Fibroblast of peridontal ligament (primary cell): ENCODE results near the gene SPDL1.

Experiments used
- DNase-seq: peaks from one replicate; pipeline ENCODE4 v3.0.0-alpha.2; 2010; ENCODE audit errors: extremely low read depth

The SPDL1 gene

DNA sequence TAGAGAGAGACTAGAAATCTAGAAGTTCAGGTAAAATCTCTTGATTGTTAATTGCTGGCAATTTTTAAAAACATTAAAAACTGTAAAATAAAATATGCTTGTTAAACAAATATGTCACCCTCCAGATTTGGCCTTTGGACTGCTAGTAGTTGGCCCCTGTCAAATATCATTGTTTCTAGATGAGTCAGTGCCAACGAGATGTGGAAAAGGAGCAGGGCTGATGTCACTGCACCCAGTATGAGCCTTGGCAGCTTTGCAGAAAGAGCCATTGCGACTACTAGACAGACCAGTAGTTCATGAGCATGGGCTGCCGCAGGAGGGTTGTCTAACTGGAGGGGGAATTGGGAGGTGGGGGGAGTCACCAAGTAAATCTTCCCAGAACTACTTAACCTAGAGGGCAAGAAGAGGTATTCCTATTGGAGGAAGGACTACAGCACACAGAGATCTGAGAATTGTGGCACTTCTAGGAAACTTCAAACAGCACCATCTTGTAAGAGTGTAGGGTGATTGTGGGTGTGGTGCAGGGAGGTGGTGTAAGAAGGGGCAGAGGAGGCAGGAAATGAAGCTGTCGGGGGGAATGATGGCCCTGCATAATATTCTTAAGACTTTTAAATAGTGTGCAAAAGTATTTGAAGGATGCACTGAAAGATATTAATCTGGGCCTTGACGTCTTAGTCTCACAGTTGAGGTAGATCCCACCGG lies 46.4 kb downstream of the SPDL1 start:
- DNase-seq: peak; percentile 86

DNA sequence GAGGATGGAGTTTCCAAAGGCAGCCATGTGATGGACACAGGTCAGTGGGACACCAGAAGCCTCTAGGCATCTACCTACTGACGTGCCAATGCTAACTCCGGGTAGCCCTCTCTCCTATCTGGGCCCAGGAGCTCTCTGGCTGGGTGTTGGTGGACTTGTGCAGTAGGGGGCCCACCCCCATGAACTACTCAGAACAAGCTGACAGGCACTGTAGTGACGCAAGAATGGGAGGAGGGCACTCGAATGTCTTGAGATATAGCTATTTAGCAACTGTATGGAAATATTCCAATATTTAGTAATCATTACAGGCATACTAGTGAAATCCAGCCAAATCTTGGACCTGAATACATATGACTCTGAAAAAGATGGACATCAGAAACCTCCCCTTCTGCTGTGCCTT lies 47.8 kb downstream of the SPDL1 start:
- peak; percentile 87 for DNase-seq

DNA sequence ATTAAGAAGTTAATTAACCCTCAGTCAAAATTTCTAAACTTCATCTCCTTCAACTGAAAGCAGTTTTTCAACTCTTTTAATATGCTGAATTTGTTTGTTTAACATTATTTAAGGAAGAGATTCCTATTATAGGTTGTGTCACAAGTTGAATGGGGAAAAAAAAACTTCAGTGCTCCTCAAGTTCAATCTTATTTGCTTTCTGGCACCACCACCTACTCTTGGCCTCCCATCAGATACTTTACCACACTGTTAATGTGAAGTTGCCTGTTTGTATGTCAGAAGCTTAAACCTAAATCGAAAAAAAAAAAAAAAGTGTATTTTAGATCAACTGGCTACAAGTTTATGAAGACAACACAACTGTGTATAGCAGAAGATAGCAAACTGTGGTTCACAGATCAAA lies 49.4 kb downstream of the SPDL1 start:
- peak; percentile 42 for DNase-seq

DNA sequence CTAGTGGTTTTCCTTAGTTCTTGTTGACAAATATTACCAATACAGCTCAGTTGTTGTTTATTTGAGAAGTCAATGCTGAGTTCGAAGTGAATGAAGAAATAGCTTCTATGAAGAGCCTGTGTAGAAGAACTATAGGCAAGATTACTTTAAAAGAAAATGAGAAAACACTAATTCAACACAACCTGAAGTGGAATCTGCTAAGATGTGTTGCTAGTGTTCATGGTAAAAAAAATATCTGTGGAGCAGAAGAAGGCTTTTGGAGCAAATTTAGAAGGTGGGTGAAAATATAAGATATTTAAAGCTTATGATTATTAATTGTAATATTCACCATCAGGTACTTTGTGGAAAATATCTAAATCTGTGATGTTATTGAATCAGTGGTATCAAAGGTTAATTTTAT lies 51.0 kb downstream of the SPDL1 start:
- no peak for DNase-seq

DNA sequence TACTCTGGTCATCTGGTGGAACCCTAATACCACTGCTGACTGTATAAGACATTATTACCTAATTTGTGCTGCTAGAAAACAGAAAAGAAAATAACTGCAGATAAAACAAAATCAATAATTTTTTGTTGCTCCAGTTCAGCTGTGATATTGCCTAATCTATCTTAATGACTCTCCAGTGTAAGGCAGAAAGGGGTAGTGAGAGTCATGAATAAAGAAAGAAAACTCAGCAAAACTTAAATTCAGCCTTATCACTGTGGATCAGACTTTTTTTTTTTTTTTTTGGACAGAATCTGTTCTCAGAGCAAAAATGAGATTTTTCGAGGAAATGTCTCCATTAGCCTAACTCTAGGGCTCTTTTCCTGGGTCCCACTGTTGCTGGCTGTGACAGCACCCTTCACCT lies 52.4 kb downstream of the SPDL1 start:
- no peak for DNase-seq

DNA sequence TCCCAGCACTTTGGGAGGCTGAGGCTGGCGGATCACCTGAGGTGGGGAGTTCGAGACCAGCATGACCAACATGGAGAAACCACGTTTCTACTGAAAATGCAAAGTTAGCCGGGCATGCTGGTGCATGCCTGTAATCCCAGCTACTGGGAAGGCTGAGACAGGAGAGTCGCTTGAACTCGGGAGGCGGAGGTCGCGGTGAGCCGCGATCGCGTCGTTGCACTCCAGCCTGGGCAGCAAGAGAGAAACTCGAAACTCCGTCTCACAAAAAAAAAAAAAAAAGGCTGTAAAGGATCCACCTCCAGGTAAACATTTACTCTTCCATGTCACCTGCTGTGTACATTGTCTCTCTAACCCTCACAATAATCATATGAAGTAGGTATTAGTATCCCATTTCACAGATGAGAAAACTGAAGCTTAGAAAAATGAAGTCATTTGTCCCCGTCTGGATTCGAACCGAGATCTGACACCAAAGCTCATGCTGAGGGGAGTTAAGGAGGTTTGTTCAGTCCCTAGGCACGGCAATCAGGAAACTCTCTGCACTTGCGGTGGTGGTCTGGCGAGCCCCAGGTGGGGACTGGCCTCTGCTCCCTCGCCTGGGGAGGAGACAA lies 53.0 kb downstream of the SPDL1 start:
- DNase-seq: no peak

DNA sequence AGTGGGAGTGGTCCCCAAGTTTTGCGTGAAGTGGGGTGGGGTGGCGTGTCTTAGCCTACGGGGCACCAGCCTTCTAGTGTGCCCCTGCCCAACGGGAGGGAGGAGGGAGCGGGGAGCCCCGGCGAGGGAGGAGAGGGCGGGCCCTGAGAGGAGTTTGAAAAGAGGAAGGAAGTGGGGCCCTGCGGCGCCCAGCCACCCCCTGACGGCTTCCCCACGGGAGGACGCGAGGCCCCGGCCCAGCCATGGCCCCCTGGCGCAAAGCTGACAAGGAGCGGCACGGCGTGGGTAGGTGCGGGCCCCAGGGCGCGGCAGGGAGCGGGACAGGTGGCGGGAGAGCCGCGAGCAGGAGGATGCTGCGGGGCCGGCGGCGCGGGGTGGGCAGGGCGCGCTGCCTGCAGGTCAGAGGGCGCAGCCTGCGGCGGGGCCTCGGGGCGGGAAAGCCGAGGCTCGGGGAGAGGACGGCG lies 53.5 kb downstream of the SPDL1 start, which contains the start of gene DOCK2:
DOCK2 (plus strand) TSS at position 191 of the 464 bp plus-strand sequence; CDS start at position 243, 52 bp downstream.
- DNase-seq: no peak

DNA sequence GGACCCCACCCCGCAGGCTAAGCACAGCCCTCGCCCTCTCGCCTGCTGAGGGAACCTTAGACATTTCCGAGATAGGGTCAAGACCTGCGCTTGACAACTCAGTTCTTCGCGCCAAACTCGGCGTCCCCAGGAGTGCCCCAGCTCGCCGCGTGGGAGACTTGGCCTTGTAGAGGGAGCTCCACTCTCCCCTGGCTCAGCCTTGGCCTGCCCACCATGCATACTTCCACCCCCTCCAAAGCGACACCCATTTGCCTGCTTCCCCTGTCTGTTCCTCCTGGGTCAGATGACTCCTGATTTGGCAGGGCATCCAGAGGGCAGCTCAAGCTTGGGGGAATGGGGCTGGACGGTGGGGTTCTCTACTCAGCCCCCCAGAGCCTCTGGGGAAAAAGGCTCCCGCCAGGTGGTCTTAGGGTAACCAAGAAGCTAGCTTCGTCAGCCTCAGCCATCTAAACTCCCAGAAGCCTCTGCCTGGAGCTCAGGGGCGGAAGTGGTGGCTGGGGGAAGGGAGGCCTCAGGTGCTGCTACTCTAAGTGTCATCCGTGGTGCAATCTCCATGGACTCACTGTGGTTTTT lies 54.1 kb downstream of the SPDL1 start:
- DNase-seq: no peak

DNA sequence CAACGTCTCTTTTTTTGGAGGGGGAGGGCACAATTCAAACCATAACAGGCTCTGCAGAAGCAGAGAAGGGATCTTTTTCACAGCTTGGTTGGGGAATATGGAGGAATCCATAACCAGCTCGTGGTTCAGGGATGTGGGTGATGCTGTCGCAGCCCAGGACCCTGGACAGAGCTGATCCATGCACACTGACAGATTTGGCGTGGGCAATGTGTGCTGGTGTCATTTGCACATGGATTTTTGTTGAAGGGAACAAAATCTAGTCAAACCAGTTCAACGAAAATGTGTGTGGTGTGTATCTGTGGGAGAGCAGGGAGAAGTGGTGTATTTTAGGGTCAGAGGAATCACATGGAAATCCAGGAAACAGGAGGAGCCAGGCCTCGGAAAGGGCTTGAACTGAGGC lies 57.7 kb downstream of the SPDL1 start:
- peak; percentile 49 for DNase-seq

DNA sequence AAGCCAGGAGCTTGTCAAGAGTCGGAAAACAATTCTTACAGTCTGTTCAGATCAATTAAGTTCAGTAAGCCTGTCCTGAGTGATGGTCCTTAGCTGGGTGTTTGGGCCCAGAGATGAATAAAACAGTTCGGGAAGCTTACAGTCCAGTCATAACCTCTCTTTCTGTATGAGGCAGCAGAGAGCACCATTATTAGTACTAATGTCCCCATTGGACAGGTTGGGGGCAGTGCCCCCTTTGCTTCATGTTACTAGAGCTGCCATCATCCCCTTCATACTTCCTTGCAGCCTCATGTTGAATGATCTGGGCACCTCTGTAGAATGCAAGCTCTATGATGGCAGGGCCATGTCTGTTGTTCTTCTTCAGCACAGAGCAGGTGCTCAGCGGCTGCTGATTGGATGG lies 63.3 kb downstream of the SPDL1 start:
- no peak for DNase-seq

DNA sequence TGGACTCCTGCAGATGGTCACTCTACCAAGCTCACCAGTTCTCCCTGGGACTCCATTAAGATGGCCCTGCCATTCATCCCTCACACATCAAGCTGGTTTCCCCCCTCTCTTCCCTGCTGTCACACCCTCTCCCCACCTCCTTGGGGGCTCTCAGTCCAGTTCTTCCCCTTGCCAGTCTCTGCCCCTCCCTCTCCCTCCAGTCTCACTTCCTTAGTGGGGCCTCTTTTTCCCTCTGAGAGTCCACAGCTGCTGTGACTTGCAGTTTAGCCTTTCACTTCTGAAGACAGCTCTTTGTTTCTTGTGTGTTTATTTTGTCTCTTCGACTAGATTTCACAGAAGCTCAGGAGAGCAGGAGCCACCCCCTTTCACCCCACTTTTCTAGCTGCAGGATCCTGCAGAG lies 64.0 kb downstream of the SPDL1 start:
- DNase-seq: no peak

DNA sequence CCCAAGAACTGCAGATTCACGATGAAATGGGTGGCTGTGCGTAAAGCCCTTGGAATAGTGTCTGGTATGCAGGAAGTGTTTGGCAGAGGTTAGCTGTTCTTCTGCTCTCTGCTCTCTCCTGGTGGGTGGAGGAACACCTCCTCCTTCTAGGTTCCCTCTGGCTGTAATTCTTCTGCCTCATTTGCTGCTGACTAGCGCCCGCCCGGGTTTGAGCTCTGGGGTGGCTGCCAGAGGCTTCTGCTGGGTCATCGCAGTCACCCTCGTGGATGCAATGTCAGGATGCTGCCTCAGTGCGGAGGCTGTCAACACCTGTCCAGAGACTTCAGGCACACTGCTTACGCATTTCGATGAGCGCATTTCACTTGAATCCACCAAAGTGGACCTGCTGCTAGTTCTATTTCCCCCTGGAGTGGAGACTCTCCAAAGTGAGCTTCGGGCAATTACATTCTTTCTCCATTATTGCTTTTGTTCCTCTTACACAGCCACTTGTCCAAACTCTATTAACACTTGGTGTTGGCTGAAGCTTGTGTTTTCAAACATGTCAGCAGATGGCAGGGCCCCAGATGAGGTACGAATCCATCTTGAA lies 65.2 kb downstream of the SPDL1 start:
- no peak for DNase-seq

DNA sequence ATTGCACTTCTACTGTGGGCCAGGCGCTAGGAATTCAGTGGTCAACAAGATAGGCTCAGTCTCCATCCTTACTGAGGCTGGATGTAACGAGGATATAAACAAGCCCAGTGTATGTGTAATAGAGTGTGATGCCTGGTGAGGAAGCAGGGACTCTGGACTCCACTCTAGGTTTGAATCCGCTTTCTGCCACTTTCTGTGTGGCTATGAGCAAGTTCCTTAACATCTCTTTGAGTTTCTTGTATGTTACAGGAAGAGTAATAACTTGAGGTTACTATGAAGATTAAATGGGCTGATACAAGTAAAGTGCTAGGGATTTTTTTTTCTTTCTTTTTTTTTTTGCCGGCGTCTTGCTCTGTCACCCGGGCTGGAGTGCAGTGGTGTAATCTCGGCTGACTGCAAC lies 65.9 kb downstream of the SPDL1 start:
- DNase-seq: no peak

DNA sequence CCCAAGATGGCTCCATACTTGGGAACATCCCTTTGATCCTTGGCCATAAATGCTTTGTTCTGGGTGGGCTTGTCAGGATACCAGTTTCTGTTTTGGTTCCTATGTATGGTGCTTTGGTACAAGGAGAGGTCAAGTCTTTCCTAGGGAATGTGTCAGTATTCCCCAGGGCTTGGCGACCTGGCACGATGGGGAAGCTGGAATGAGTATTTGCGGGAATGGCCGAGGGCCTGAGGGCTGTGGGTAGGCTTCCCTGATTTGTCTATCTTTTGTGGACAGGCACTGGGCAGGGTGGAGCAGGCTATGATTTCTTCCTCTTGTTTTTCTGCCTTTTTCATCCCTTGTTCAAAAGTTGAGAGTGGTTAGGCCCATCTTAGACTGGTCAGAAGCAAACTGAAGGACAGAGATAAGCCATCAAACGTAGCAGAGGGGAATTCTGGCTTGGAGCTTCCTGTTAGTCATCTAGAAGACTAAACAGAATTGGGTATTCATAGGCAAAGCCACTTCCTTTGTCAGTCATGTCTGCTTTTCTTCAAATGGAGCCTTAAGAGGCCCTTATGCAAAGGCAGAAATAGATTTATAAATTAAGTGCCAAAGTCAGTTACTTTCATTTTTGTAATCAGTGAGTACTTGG lies 67.2 kb downstream of the SPDL1 start:
- peak; percentile 33 for DNase-seq

DNA sequence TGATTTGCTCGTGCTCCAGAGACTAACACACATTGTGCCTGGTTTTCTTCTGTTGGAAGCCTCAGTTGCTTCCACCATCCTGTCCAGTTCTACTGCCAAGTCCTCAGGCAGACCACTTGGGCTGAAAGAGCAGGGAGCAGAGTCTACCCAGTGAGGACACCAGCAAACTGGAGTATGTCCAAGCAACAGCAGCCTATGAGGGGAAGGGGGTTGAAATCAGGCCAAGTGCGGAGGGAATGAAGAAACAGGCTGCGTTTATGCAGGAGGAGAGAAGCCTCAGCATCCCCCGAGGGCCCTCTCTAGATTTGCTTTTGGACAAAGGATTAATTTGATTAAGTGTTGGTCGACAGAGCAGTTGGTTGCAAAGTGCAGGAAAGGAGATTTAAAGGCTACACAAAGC lies 68.0 kb downstream of the SPDL1 start:
- DNase-seq: no peak

DNA sequence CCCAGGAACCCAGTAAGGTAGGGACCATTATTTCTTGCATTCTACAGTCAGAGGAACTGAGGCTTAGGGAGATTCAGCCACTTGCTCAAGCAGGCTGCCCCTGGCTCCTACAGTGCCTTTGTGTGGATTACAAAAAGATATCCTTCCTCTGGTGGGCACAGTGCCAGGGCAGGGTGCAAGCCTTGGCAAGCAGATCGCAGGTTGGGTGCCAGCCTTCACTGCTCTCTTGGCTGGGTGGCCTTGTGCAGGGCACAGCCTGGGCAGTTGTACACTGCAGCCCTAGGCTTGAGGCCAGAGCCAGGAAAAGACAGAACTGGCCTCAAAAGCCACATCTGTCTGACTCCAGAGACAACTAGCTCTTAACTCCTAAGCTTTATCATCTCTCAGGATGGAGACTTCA lies 68.5 kb downstream of the SPDL1 start:
- DNase-seq: no peak

DNA sequence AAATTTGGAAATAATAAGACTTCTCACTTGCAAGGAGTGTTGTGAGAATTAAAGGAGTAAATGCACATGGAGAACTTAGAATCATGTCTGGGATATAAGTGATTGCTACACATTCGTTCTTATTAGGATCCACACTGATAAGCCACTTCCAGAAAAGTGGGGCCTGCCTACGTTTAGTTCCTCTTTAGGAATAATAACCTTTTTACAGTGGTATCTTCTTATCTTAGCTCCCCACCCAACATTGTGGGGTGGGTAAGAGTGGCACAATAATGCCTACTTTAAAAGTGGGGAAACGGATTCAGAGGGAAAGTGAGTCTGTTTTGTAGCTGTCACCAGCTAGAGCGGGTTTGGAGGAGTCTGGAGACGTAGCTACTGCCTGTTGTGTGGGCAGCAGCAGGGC lies 69.5 kb downstream of the SPDL1 start:
- DNase-seq: no peak
